KMS-11 (cell line): ENCODE measurements around the gene MAP3K5.
A peak's percentile ranks its signal among the peaks of the same experiment; 100 is the strongest.
"Not testable (repeated sequence)": the region's sequence is repeated elsewhere in the genome, so short reads cannot be mapped to it uniquely, and the experiment has no call there.

ENCODE experiments used
- H2AFZ ChIP-seq: fragments of 200-600 bp; sonication (generic); 2 replicates; pipeline ENCODE4 v1.6.1; 2016; ENCODE audit warnings: antibody characterized with exemption, mixed run types, low read depth
- H3K27ac ChIP-seq: fragments of 200-600 bp; sonication (generic); 2 replicates; pipeline ENCODE4 v1.6.1; 2016; ENCODE audit warnings: mild to moderate bottlenecking, mixed run types
- H3K27me3 ChIP-seq: fragments of 200-600 bp; sonication (generic); 2 replicates; pipeline ENCODE4 v1.6.1; 2017; ENCODE audit warnings: mild to moderate bottlenecking, low read depth, mixed run types, moderate library complexity; ENCODE audit not compliant: insufficient read depth
- H3K36me3 ChIP-seq: fragments of 200-600 bp; sonication (generic); 2 replicates; pipeline ENCODE4 v1.6.1; 2017; ENCODE audit warnings: mild to moderate bottlenecking, mixed run types; ENCODE audit not compliant: insufficient read depth
- H3K4me1 ChIP-seq: fragments of 200-600 bp; sonication (generic); 2 replicates; pipeline ENCODE4 v1.6.1; 2016; ENCODE audit warnings: mild to moderate bottlenecking, low read depth, mixed run types; ENCODE audit not compliant: poor library complexity, severe bottlenecking
- H3K4me2 ChIP-seq: fragments of 200-600 bp; sonication (generic); 2 replicates; pipeline ENCODE4 v1.7.0; 2016; ENCODE audit warnings: mild to moderate bottlenecking, mixed run types
- H3K4me3 ChIP-seq: fragments of 200-600 bp; sonication (generic); IDR thresholded peaks from 2 replicates; pipeline ENCODE4 v1.6.1; 2017; ENCODE audit warnings: low read depth, low read length, mixed read lengths; ENCODE audit not compliant: insufficient read depth
- H3K79me2 ChIP-seq: fragments of 200-600 bp; sonication (generic); 2 replicates; pipeline ENCODE4 v1.6.1; 2016; ENCODE audit warnings: low read depth, mixed run types; ENCODE audit not compliant: insufficient read depth
- H3K9ac ChIP-seq: fragments of 200-600 bp; sonication (generic); 2 replicates; pipeline ENCODE4 v1.6.1; 2016; ENCODE audit warnings: mild to moderate bottlenecking, mixed run types
- H4K20me1 ChIP-seq: fragments of 200-600 bp; sonication (generic); 2 replicates; pipeline ENCODE4 v1.6.1; 2016; ENCODE audit warnings: mild to moderate bottlenecking, mixed run types; ENCODE audit not compliant: insufficient read depth
- CTCF ChIP-seq: fragments of 200-600 bp; sonication (generic); conservative IDR thresholded peaks from 2 replicates; pipeline ENCODE4 v1.6.1; 2017; ENCODE audit warnings: low read depth, mild to moderate bottlenecking, antibody characterized with exemption, low read length, moderate library complexity, mixed read lengths

The MAP3K5 gene

GRCh38 chr6:136719280-136720044 lies 72.8 kb downstream of the MAP3K5 start:
- H3K79me2 ChIP-seq: peaks cover 2% of the 10 kb centered on the region; the same call in 1 of the 2 replicates
- no peaks in the 10 kb centered on the region for H3K36me3 ChIP-seq
- no peaks in the 10 kb centered on the region for H4K20me1 ChIP-seq
- H2AFZ ChIP-seq: no peak overlapping the region
- H3K4me1 ChIP-seq: peaks cover 86% of the 10 kb centered on the region
- no peaks in the 10 kb centered on the region for H3K27me3 ChIP-seq
- no peak overlapping the region for H3K4me3 ChIP-seq
- peak overlapping the region; percentile 45; the same call in 1 of the 2 replicates for H3K27ac ChIP-seq
- TF ChIP-seq CTCF: no peak
- peak overlapping the region; percentile 7; the same call in 1 of the 2 replicates for H3K9ac ChIP-seq
- peak overlapping the region; percentile 53 for H3K4me2 ChIP-seq

GRCh38 chr6:136718476-136718875 lies 73.8 kb downstream of the MAP3K5 start:
- no peak for TF ChIP-seq CTCF
- Histone ChIP-seq H3K4me1 (peaks cover 76% of the 10 kb centered on the region), H3K27ac (peak overlapping the region; percentile 70; the same call in 1 of the 2 replicates), H3K9ac (no peak overlapping the region), H3K4me2 (peak overlapping the region; percentile 53), H2AFZ (no peak overlapping the region), H4K20me1 (no peaks in the 10 kb centered on the region), H3K36me3 (no peaks in the 10 kb centered on the region), H3K27me3 (no peaks in the 10 kb centered on the region), H3K79me2 (peaks cover 7% of the 10 kb centered on the region; the same call in 1 of the 2 replicates), H3K4me3 (no peak overlapping the region)

- Histone ChIP-seq H3K27ac (peak overlapping the region; percentile 70), H3K9ac (peak overlapping the region; percentile 17; the same call in 1 of the 2 replicates), H4K20me1 (no peaks in the 10 kb centered on the region), H3K27me3 (no peaks in the 10 kb centered on the region), H3K36me3 (no peaks in the 10 kb centered on the region), H3K4me1 (peaks cover 73% of the 10 kb centered on the region), H3K79me2 (peaks cover 7% of the 10 kb centered on the region; the same call in 1 of the 2 replicates), H3K4me2 (peak overlapping the region; percentile 53), H2AFZ (no peak overlapping the region), H3K4me3 (no peak overlapping the region)
- TF ChIP-seq CTCF: no peak
Observed at GRCh38 chr6:136717716-136717990, 74.6 kb downstream of the MAP3K5 start.

DNA sequence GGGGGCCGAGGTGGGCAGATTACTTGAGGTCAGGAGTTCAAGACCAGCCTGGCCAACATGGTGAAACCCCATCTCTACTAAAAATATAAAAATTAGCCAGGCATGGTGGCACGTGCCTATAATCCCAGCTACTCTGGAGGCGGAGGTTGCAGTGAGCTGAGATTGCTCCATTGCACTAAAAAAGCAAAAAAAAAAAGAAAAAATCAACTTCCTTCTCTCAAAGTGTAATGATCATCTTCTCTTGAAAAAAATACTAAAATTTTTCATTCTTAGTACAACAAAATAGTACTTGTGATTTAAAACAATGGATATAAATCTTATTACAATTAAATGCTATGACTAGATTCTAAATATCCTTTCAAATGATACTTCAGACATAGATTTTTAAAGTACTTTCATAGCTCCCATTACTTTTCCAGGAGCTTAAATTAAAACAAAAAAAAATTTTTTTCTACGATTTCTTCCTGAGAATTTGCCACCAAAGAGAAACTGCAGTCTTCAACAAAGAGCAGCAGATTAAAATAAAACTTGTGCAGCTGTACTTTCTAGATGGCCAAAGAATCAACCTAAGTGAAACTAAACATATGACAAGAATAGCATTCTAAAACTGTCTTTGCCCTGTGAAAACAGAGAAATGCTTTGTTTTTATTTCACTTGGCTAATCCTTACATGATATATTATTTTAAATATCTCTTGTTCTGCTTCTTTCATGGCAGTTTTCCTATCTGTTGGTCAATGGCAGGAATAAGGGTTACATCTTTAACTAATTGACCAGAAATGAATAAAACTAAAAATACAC lies 75.2 kb downstream of the MAP3K5 start:
- H3K36me3 ChIP-seq: no peaks in the 10 kb centered on the region
- peak overlapping the region; percentile 53 for H3K4me2 ChIP-seq
- peak overlapping the region; percentile 17; the same call in 1 of the 2 replicates for H3K9ac ChIP-seq
- no peak overlapping the region for H2AFZ ChIP-seq
- H4K20me1 ChIP-seq: no peaks in the 10 kb centered on the region
- peaks cover 7% of the 10 kb centered on the region; the same call in 1 of the 2 replicates for H3K79me2 ChIP-seq
- H3K4me3 ChIP-seq: no peak overlapping the region
- TF ChIP-seq CTCF: no peak
- H3K27ac ChIP-seq: peak overlapping the region; percentile 70
- peaks cover 73% of the 10 kb centered on the region for H3K4me1 ChIP-seq
- H3K27me3 ChIP-seq: no peaks in the 10 kb centered on the region

DNA sequence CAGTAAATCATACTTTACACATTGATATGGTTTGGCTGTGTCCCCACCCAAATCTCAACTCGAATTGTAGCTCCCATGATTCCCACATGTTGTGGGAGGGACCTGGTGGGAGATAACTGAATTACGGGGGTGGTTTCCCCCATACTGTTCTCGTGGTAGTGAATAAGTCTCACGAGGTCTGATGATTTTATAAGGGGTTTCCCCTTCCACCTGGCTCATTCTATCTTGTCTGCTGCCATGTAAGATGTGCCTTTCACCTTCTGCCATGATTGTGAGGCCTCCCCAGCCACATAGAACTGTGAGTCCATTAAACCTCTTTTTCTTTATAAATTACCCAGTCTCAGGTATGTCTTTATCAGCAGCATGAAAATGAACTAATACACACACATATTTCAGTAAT lies 79.6 kb downstream of the MAP3K5 start:
- H4K20me1 ChIP-seq, H3K27me3 ChIP-seq, H2AFZ ChIP-seq, H3K9ac ChIP-seq, H3K4me2 ChIP-seq, H3K36me3 ChIP-seq, H3K27ac ChIP-seq, H3K79me2 ChIP-seq, H3K4me3 ChIP-seq: not testable (repeated sequence)
- H3K4me1 ChIP-seq: peaks cover 29% of the 10 kb centered on the region
